Ammon's horn (tissue), 1 donor: ENCODE data around the gene CTNNA1.
A peak's percentile ranks its signal among the peaks of the same experiment; 100 is the strongest.

Experiments used
- DNase-seq: peaks from one replicate; pipeline ENCODE4 v3.0.0-alpha.2; 2016; ENCODE audit warnings: low spot score

Gene CTNNA1

GRCh38 chr5:138966236-138966985 lies 213.2 kb downstream of the CTNNA1 start:
- no peak for DNase-seq

- no peak for DNase-seq
Measured at GRCh38 chr5:138967791-138968448, 214.7 kb downstream of the CTNNA1 start.

- DNase-seq, result peak; percentile 58
Measured at GRCh38 chr5:138968601-138969000, 215.4 kb downstream of the CTNNA1 start.

GRCh38 chr5:138969323-138970002 lies 216.2 kb downstream of the CTNNA1 start:
- DNase-seq, result no peak

GRCh38 chr5:138972230-138972629 lies 219.0 kb downstream of the CTNNA1 start:
- DNase-seq, result no peak

GRCh38 chr5:138972836-138973235 lies 219.6 kb downstream of the CTNNA1 start:
- DNase-seq, result no peak

- peak; percentile 77 for DNase-seq
Measured at GRCh38 chr5:138974227-138975063, 221.2 kb downstream of the CTNNA1 start.

- peak; percentile 65 for DNase-seq
Measured at GRCh38 chr5:138975098-138975847, 222.0 kb downstream of the CTNNA1 start.

- no peak for DNase-seq
Measured at GRCh38 chr5:138978080-138978479, 224.9 kb downstream of the CTNNA1 start.

- DNase-seq, result no peak
Measured at GRCh38 chr5:138978581-138978980, 225.4 kb downstream of the CTNNA1 start.

GRCh38 chr5:138979684-138980280 lies 226.6 kb downstream of the CTNNA1 start:
- DNase-seq, result no peak

- no peak for DNase-seq
Measured at GRCh38 chr5:138980441-138980840, 227.2 kb downstream of the CTNNA1 start.

- DNase-seq, result no peak
Measured at GRCh38 chr5:138981131-138981530, 227.9 kb downstream of the CTNNA1 start.

- DNase-seq, result peak; percentile 42
Measured at GRCh38 chr5:138981586-138981985, 228.4 kb downstream of the CTNNA1 start.

GRCh38 chr5:138983984-138984383 lies 230.8 kb downstream of the CTNNA1 start:
- DNase-seq, result no peak
